Tibial nerve (tissue), 4 donors: ENCODE data around the gene GNAI2.

Source experiments
- CTCF ChIP-seq, 5 experiments: fragments of 200-600 bp in 3 of 5; fragments of 450-650 bp in 2 of 5; sonication (generic) in 3 of 5; IDR thresholded peaks; one replicate each; pipeline ENCODE4 v1.5.1; 2016 to 2019; ENCODE audit warnings: antibody characterized with exemption in 5 of 5, mild to moderate bottlenecking in 3 of 5, moderate library complexity in 2 of 5
- EP300 ChIP-seq, 2 donors: sonication (generic); formaldehyde crosslinking; IDR thresholded peaks; one replicate each; pipeline ENCODE4 v1.6.1; 2017; ENCODE audit warnings: antibody characterized with exemption in 2 of 2, mild to moderate bottlenecking in 1 of 2
- POLR2A ChIP-seq, 2 donors: fragments of 450-650 bp; IDR thresholded peaks; one replicate each; pipeline ENCODE4 v1.6.1; 2017; ENCODE audit warnings: antibody characterized with exemption in 2 of 2, mild to moderate bottlenecking in 2 of 2, moderate library complexity in 2 of 2

GRCh38 chr3:50268276-50268675 lies 32.3 kb downstream of the GNAI2 start:
- TF ChIP-seq POLR2A (IDR thresholded peaks at IDR 0.05) (no peak), CTCF (IDR thresholded peaks at IDR 0.05) (no peak), EP300 (IDR thresholded peaks at IDR 0.05) (no peak)
